A549 (cell line): ENCODE measurements around the gene KIAA0753. TPM values are rescaled to one million over a fixed set of nuclear protein-coding genes. Genes with fewer than 3 reads are reported as not detected.
A peak's percentile ranks its signal among the peaks of the same experiment; 100 is the strongest.

Experiments used
- ATAC-seq, 2 experiments: fragments of 200-7000 bp in 1 of 2; fragments of >200 bp in 1 of 2; cut with Nextera tagmentation in 1 of 2; cut with Tn5 transposase in 1 of 2; 3 replicates each; pipeline versions ENCODE4 v1.8.0 to v1.9.1; 2018 to 2020; ENCODE audit warnings: mild to moderate bottlenecking in 1 of 2, moderate library complexity in 1 of 2
- CTCF ChIA-PET: fragments of 300-600 bp; sonication (Branson Sonifier 250); formaldehyde crosslinking; extraction: SDS; loops from one replicate; lab custom pipeline; 2021; ENCODE audit warnings: antibody characterized with exemption, inconsistent platforms; lab: Yijun Ruan, JAX
- POLR2A ChIA-PET: fragments of 350-600 bp; formaldehyde crosslinking; extraction: SDS; loops from one replicate; lab custom pipeline; 2021; ENCODE audit warnings: antibody characterized with exemption, inconsistent platforms; lab: Yijun Ruan, JAX
- DNase-seq, 2 experiments: peaks; one replicate each; pipeline versions ENCODE4 v3.0.0 to v3.0.0-alpha.2; 2011 to 2016; ENCODE audit warnings: low read depth in 1 of 2, low spot score in 1 of 2
- FAIRE-seq: peaks from 2 replicates; lab custom pipeline; 2011; peaks lifted over from hg19 to GRCh38; lab: Jason Lieb, UNC
- H3K27ac ChIP-seq, 2 experiments: fragments of >200 bp; sonication (Bioruptor Twin); formaldehyde crosslinking; 3 replicates each; pipeline ENCODE4 v1.5.1; 2016 to 2017
- H3K4me1 ChIP-seq: fragments of >200 bp; sonication (Bioruptor Twin); formaldehyde crosslinking; 3 replicates; pipeline ENCODE4 v1.6.1; 2016
- H3K4me2 ChIP-seq: fragments of >200 bp; sonication (Bioruptor Twin); formaldehyde crosslinking; 3 replicates; pipeline ENCODE4 v1.6.1; 2016
- H3K4me3 ChIP-seq: fragments of >200 bp; sonication (Bioruptor Twin); formaldehyde crosslinking; 3 replicates; pipeline ENCODE4 v1.5.1; 2016
- H3K9me3 ChIP-seq: fragments of >200 bp; sonication (Bioruptor Twin); formaldehyde crosslinking; 3 replicates; pipeline ENCODE4 v1.6.1; 2016
- ATOH8 ChIP-seq: fragments of 250-450 bp; sonication (Bioruptor Pico); IDR thresholded peaks from 2 replicates; pipeline ENCODE4 v1.5.0; 2020; ENCODE audit warnings: low read depth, mild to moderate bottlenecking, moderate library complexity
- CEBPB ChIP-seq, 2 experiments: fragments of >200 bp in 1 of 2; sonication (Bioruptor Twin) in 1 of 2; formaldehyde crosslinking in 1 of 2; IDR thresholded peaks; 2 replicates each; pipeline ENCODE4 v1.6.1; 2012 to 2016
- ESRRA ChIP-seq: fragments of 150-350 bp; IDR thresholded peaks from 2 replicates; pipeline ENCODE4 v1.6.1; 2014; ENCODE audit warnings: mild to moderate bottlenecking, low read length, borderline replicate concordance
- GATA3 ChIP-seq: IDR thresholded peaks from 2 replicates; pipeline ENCODE4 v1.6.1; 2012; ENCODE audit warnings: borderline replicate concordance
- HDAC2 ChIP-seq: fragments of 200-600 bp; sonication (generic); IDR thresholded peaks from 2 replicates; pipeline ENCODE4 v1.6.1; 2016
- HEYL ChIP-seq: fragments of 250-450 bp; sonication (Bioruptor Pico); IDR thresholded peaks from 2 replicates; pipeline ENCODE4 v1.8.0; 2021; ENCODE audit warnings: mild to moderate bottlenecking, moderate library complexity
- HOXA7 ChIP-seq: fragments of 250-450 bp; sonication (Bioruptor Pico); IDR thresholded peaks from 2 replicates; pipeline ENCODE4 v1.5.0; 2020; ENCODE audit warnings: mild to moderate bottlenecking, moderate library complexity
- JUNB ChIP-seq: fragments of >200 bp; sonication (Bioruptor Twin); formaldehyde crosslinking; IDR thresholded peaks from 2 replicates; pipeline ENCODE4 v1.6.1; 2016
- KDM1A ChIP-seq: fragments of 200-600 bp; sonication (generic); IDR thresholded peaks from 2 replicates; pipeline ENCODE4 v1.6.1; 2016; ENCODE audit warnings: low read depth, mild to moderate bottlenecking
- MAX ChIP-seq: IDR thresholded peaks from 2 replicates; pipeline ENCODE4 v1.6.1; 2012
- POLR2AphosphoS2 ChIP-seq: conservative IDR thresholded peaks from 2 replicates; pipeline ENCODE4 v1.6.1; 2012; ENCODE audit warnings: low read length, improper control_type of control experiment, inconsistent platforms
- RAD21 ChIP-seq, 2 experiments: fragments of >200 bp in 1 of 2; sonication (Bioruptor Twin) in 1 of 2; formaldehyde crosslinking in 1 of 2; IDR thresholded peaks in 1 of 2; conservative IDR thresholded peaks in 1 of 2; 2 replicates in 1 of 2; 3 replicates in 1 of 2; pipeline ENCODE4 v1.6.1; 2012 to 2018; ENCODE audit warnings: inconsistent platforms in 1 of 2
- RARB ChIP-seq: fragments of 250-450 bp; sonication (Bioruptor Pico); IDR thresholded peaks from 2 replicates; pipeline ENCODE4 v1.8.0; 2021; ENCODE audit warnings: mild to moderate bottlenecking, moderate library complexity
- RFX5 ChIP-seq: fragments of 450-650 bp; IDR thresholded peaks from 2 replicates; pipeline ENCODE4 v1.7.1; 2014; ENCODE audit warnings: antibody characterized with exemption, mild to moderate bottlenecking, moderate library complexity
- TFCP2L1 ChIP-seq: fragments of 250-450 bp; sonication (Bioruptor Pico); IDR thresholded peaks from 2 replicates; pipeline ENCODE4 v1.5.0; 2021; ENCODE audit warnings: mild to moderate bottlenecking
- ZSCAN20 ChIP-seq: fragments of 250-450 bp; sonication (Bioruptor Pico); IDR thresholded peaks from 2 replicates; pipeline ENCODE4 v1.8.0; 2022; ENCODE audit warnings: mild to moderate bottlenecking, moderate library complexity
- WGBS: methylation state at CpG from one replicate; pipeline ENCODE4 v1.1.6; 2017; ENCODE audit errors: missing lambda C conversion rate; 5-methylcytosine and 5-hydroxymethylcytosine counted together
- polyA plus RNA-seq, 4 experiments: library from polyadenylated mRNA; depleted of rRNA in 3 of 4; stranded (reverse); fragments of >200 nt; fragmentation: RNase III in 1 of 4; extraction: RNeasy Plus Mini Kit Qiagen cat#74134 plus additional on column Dnase treatment in 1 of 4; gene quantifications; 2 replicates in 3 of 4; 3 replicates in 1 of 4; pipeline ENCODE4 v1.2.3, GENCODE V29; 2011 to 2017
- TF ChIP-seq, protein P1 (sequence below): fragments of 200-600 bp; sonication (generic); IDR thresholded peaks from 2 replicates; pipeline ENCODE4 v1.6.1; 2016; ENCODE audit warnings: antibody characterized with exemption, mild to moderate bottlenecking, moderate library complexity
- TF ChIP-seq, protein P2 (sequence below): fragments of 150-350 bp; IDR thresholded peaks from 2 replicates; pipeline ENCODE4 v1.6.1; 2014; ENCODE audit warnings: low read depth, mild to moderate bottlenecking, low read length

Gene KIAA0753
- polyA plus RNA-seq, 2 of the 4 experiments (the other 2 are of a cell fraction) = 13.6 to 15.2 TPM

DNA sequence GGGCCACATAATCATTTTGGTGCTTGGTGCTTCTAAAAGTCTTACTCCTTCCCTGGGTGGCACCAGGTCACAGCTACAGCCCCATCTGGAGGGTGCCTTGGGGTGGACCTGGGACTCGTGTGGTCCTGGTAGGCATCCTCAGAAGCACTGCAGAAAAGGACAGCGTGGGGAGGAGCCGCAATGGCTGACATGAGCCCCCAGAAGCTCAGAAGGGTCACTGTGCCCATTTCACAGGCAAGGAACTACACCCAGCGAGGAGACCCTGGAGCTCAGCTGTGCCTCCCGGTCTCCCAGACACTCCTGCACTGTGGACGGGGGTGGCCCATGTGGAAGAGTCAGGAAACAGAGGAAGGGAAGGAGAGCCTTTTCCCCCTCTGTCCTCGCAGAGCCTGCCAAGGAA lies 37.4 kb upstream of the KIAA0753 start:
- FAIRE-seq = no peak
- TF ChIP-seq ATOH8 (CRISPR knock-in tag) (no peak), HDAC2 (no peak), GATA3 (no peak), RFX5 (no peak), TFCP2L1 (no peak), KDM1A (no peak)
- peaks cover 10% of the 10 kb centered on the region; the same call in 2 of the 3 replicates for H3K4me1 ChIP-seq
- H3K4me3 ChIP-seq = no peak overlapping the region
- H3K27ac ChIP-seq = no peak overlapping the region
- POLR2A ChIA-PET = interaction anchor here (0.6 kb wide), 1 partner anchor 14 kb away, joined by 7 read pairs; no protein-coding TSS in a partner anchor
- CTCF ChIA-PET = interaction anchor here (0.8 to 5.3 kb wide), 8 partner anchors 8 to 368 kb away, joined by 3 to 62 read pairs (median 4); no protein-coding TSS in a partner anchor
- H3K9me3 ChIP-seq = no peaks in the 10 kb centered on the region
- ATAC-seq = no peak
- no peak overlapping the region for H3K4me2 ChIP-seq
- 54% methylated on average over 7 of the region's 7 CpGs for WGBS
- DNase-seq = no peak

DNA sequence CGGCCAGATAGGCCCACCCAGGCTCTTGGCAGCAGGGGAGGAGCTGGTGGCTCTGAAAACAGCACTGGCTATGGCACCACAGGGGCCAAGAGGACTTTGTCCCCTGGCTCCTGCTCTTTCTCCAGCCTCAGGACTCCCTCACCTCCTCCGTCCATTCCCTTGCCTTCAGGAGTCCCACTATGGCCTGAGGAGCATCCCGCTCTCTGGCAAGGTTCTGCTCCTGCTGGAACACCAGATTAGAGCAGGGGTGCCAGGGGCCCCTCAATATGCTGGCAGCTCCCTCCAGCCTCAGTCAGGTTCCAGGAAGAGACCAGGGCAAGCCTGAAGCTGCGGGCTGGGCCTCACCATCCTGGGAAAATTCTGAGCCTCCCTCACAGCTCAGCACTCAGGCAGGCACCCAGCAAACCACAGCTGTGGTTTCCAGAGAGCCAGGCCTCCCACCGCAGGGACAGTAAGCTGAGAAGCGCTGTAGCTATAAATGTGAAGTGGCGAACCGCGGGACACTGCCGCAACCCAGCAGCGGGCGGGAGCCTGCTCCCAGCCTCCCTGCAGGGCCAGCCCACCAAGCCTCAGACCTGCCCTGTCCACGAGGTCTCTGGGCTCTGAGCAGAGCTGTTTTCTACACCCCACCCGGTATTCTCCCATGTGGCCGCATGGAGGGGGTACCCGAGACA lies 36.8 kb upstream of the KIAA0753 start:
- H3K4me2 ChIP-seq = no peak overlapping the region
- ATAC-seq (peak in 1 of 2 experiments; percentile 22; a peak in 1 of 6 replicates), FAIRE-seq (no peak), DNase-seq (no peak)
- TF ChIP-seq MAX (no peak), HOXA7 (CRISPR knock-in tag) (no peak), CEBPB (IDR thresholded peaks at IDR 0.05) (no peak), JUNB (no peak), HEYL (CRISPR knock-in tag) (no peak), ZSCAN20 (CRISPR knock-in tag) (no peak), POLR2AphosphoS2 (no peak), KDM1A (no peak), RAD21 (conservative IDR thresholded peaks at IDR 0.05 in 1 of 2, IDR thresholded peaks at IDR 0.05 in 1 of 2) (no peak), ESRRA (no peak), RARB (CRISPR knock-in tag) (no peak)
- TF ChIP-seq, protein P1, sequence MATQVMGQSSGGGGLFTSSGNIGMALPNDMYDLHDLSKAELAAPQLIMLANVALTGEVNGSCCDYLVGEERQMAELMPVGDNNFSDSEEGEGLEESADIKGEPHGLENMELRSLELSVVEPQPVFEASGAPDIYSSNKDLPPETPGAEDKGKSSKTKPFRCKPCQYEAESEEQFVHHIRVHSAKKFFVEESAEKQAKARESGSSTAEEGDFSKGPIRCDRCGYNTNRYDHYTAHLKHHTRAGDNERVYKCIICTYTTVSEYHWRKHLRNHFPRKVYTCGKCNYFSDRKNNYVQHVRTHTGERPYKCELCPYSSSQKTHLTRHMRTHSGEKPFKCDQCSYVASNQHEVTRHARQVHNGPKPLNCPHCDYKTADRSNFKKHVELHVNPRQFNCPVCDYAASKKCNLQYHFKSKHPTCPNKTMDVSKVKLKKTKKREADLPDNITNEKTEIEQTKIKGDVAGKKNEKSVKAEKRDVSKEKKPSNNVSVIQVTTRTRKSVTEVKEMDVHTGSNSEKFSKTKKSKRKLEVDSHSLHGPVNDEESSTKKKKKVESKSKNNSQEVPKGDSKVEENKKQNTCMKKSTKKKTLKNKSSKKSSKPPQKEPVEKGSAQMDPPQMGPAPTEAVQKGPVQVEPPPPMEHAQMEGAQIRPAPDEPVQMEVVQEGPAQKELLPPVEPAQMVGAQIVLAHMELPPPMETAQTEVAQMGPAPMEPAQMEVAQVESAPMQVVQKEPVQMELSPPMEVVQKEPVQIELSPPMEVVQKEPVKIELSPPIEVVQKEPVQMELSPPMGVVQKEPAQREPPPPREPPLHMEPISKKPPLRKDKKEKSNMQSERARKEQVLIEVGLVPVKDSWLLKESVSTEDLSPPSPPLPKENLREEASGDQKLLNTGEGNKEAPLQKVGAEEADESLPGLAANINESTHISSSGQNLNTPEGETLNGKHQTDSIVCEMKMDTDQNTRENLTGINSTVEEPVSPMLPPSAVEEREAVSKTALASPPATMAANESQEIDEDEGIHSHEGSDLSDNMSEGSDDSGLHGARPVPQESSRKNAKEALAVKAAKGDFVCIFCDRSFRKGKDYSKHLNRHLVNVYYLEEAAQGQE = no peak
- TF ChIP-seq, protein P2, sequence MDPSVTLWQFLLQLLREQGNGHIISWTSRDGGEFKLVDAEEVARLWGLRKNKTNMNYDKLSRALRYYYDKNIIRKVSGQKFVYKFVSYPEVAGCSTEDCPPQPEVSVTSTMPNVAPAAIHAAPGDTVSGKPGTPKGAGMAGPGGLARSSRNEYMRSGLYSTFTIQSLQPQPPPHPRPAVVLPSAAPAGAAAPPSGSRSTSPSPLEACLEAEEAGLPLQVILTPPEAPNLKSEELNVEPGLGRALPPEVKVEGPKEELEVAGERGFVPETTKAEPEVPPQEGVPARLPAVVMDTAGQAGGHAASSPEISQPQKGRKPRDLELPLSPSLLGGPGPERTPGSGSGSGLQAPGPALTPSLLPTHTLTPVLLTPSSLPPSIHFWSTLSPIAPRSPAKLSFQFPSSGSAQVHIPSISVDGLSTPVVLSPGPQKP = no peak
- H3K9me3 ChIP-seq = no peaks in the 10 kb centered on the region
- ChIA-PET CTCF (interaction anchor here (0.5 to 5.3 kb wide), 12 partner anchors 8 to 684 kb away, joined by 3 to 62 read pairs (median 4); no protein-coding TSS in a partner anchor), POLR2A (interaction anchor here (0.6 kb wide), 1 partner anchor 13 kb away, joined by 7 read pairs; no protein-coding TSS in a partner anchor)
- H3K4me3 ChIP-seq = no peak overlapping the region
- 64% methylated on average over 13 of the region's 16 CpGs for WGBS
- H3K4me1 ChIP-seq = peaks cover 10% of the 10 kb centered on the region; the same call in 2 of the 3 replicates
- H3K27ac ChIP-seq = no peak overlapping the region
